GM12873 (cell line): ENCODE measurements around the gene ANGPTL2.

ENCODE experiments used
- CTCF ChIP-seq: IDR thresholded peaks from 2 replicates; pipeline ENCODE4 v1.5.1; 2012; ENCODE audit warnings: low read depth, mild to moderate bottlenecking, moderate library complexity, low read length, control low read depth; ENCODE audit not compliant: insufficient read depth; ENCODE audit errors: missing control alignments

ANGPTL2 gene

DNA sequence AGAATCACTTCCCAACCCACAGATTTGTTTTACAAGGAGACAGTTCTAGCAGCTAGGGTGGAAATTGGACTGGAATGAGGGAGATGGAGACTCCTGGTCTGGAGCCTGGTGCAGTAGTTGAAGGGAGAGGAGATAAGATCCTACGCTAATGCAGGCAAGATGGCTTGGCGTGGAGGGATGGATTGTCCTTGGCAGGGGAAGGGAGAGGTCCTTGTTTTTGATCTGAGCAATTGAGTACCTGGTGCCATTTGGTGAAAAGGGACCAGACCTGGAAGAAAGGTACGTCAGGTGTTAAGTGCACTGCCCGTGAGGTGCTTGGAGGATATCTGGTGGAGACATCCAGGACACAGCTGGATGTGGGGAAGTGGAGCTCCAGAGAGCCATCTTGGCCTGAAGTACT lies 35.7 kb downstream of the ANGPTL2 start:
- no peak for TF ChIP-seq CTCF

DNA sequence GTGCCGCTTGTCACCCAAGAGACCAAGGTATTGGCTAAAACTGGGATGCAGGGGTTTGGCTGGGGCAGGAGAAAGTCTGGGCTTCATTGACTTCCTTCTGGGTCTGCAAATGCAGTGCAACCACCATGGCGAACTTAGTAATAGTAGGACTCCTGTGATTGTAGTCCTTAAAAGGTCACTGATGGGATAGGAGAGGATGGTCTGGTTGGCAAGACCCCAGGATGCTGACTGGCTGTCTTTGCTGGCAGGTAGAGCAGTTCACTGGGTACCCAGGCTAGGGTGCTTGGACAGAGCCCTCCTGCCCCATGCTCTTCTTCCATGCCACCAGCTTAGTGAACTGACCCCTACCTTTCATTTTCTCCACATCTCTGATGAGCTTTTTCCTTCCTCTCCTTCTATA lies 37.2 kb downstream of the ANGPTL2 start:
- no peak for TF ChIP-seq CTCF

GRCh38 chr9:127084076-127085039 lies 38.1 kb downstream of the ANGPTL2 start:
- TF ChIP-seq CTCF, result no peak

DNA sequence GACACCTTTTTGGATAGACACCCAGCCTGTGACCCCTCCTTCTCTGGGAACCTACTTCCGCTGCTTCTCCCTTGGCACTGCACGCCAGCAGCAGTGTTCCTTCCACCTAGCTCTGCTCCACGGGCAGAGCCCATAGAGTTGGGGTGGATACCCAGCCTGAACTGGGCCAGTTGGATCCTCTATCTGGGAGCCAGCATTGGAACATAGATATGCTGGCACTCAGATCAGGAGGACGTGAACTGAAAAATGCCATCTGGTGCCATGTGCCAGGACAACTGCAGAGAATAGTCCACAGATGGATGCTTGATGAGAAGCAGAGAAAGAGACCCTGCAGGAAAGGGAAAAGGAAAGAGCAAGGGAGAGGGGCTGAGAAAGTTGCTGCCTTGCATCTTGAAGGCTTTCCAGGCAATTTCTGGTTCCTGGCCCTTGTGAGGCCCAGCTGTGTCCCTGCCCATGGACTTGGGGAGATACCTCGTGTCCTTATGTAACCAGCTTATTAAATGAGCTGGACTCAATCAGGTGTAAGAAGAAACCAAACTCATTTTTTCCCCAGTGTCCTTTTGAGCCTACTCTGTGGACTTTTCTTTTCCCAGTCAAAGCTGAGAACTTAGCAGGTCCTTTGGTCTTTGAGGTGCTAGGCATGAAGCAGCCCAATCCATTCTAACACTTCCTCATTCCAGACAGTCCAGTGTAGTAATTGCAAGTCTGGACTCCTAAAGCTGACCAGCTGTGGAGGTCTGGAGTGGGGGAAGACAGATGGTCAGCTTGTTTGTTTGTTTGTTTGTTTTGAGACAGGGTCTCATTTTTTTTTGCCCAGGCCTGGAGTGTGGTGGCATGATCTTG lies 39.1 kb downstream of the ANGPTL2 start:
- no peak for TF ChIP-seq CTCF

- no peak for TF ChIP-seq CTCF
Measured at GRCh38 chr9:127081250-127082185, 40.9 kb downstream of the ANGPTL2 start.

GRCh38 chr9:127079446-127080140 lies 42.8 kb downstream of the ANGPTL2 start:
- no peak for TF ChIP-seq CTCF
